IMR-90 (cell line): ENCODE measurements around the gene VAMP5.

ENCODE experiments used
- MXI1 ChIP-seq: IDR thresholded peaks from 2 replicates; pipeline ENCODE4 v1.6.1; 2012; ENCODE audit warnings: low read depth, mild to moderate bottlenecking, low read length, moderate library complexity, borderline replicate concordance
- POLR2A ChIP-seq: IDR thresholded peaks from 2 replicates; pipeline ENCODE4 v1.6.1; 2012; ENCODE audit warnings: mild to moderate bottlenecking, low read depth, low read length
- TF ChIP-seq, protein P1 (sequence below): conservative IDR thresholded peaks from 2 replicates; pipeline ENCODE4 v1.5.1; 2012; ENCODE audit warnings: mild to moderate bottlenecking, low read depth, low read length, improper control_type of control experiment

DNA sequence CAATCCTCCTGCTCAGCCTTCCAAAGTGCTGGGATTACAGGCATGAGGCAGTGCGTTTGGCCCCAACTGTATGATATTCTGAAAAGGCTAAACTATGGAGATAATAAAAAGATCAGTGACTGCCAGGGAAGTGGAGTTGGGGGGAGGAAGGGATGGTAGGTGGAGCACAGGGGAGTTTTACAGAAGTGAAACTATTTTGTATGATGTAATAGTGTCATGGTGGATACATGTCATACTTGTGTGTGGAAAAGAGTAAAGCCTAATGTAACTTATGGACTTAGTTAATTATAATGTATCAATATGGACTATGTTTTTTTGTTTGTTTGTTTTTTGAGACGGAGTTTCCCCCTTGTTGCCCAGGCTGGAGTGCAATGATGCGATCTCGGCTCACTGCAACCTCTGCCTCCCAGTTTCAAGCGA lies 20.1 kb upstream of the VAMP5 start:
- TF ChIP-seq POLR2A = no peak
- no peak for TF ChIP-seq MXI1
- TF ChIP-seq, protein P1, sequence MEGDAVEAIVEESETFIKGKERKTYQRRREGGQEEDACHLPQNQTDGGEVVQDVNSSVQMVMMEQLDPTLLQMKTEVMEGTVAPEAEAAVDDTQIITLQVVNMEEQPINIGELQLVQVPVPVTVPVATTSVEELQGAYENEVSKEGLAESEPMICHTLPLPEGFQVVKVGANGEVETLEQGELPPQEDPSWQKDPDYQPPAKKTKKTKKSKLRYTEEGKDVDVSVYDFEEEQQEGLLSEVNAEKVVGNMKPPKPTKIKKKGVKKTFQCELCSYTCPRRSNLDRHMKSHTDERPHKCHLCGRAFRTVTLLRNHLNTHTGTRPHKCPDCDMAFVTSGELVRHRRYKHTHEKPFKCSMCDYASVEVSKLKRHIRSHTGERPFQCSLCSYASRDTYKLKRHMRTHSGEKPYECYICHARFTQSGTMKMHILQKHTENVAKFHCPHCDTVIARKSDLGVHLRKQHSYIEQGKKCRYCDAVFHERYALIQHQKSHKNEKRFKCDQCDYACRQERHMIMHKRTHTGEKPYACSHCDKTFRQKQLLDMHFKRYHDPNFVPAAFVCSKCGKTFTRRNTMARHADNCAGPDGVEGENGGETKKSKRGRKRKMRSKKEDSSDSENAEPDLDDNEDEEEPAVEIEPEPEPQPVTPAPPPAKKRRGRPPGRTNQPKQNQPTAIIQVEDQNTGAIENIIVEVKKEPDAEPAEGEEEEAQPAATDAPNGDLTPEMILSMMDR = no peak
